ENCODE measurements around the gene AGXT.
A peak's percentile ranks its signal among the peaks of the same experiment; 100 is the strongest.

Gene AGXT
- 0 reads per million in 2 donors for total RNA-seq

DNA sequence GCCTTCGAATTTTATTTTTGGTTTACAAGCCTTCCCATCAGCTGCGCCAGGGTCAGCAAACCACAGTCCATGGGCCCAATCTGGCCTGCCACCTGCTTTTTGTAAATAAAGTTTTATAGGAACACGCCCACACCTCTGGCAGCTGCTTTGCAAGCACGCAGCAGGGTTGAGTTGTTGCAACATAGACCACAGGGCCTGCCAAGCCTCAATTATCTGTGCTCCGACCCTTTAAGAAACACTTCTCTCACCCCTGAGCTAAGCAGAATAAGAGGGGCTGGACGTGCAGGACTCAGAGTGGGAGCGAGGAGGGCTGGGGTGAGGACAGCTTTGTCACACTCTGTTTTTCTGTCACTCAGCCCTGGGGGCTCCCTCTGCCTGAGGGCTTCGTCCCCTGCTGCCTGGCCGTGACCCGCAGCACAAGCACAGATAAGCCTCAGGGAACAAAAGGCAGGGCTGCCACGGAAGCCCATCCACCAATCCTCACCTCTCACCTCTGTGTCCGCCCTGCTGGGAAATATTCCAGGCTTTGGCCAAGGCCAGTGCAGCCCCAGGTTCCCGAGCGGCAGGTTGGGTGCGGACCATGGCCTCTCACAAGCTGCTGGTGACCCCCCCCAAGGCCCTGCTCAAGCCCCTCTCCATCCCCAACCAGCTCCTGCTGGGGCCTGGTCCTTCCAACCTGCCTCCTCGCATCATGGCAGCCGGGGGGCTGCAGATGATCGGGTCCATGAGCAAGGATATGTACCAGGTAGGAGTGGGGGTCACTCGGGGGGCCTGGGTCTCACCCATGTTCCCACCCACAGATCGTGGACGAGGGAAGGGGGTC, at the start of gene AGXT:
Gene AGXT (plus strand): TSS at position 539 of the 823 bp plus-strand sequence. CDS start 42 bp downstream, at position 581.
- DNase-seq: no peak

DNA sequence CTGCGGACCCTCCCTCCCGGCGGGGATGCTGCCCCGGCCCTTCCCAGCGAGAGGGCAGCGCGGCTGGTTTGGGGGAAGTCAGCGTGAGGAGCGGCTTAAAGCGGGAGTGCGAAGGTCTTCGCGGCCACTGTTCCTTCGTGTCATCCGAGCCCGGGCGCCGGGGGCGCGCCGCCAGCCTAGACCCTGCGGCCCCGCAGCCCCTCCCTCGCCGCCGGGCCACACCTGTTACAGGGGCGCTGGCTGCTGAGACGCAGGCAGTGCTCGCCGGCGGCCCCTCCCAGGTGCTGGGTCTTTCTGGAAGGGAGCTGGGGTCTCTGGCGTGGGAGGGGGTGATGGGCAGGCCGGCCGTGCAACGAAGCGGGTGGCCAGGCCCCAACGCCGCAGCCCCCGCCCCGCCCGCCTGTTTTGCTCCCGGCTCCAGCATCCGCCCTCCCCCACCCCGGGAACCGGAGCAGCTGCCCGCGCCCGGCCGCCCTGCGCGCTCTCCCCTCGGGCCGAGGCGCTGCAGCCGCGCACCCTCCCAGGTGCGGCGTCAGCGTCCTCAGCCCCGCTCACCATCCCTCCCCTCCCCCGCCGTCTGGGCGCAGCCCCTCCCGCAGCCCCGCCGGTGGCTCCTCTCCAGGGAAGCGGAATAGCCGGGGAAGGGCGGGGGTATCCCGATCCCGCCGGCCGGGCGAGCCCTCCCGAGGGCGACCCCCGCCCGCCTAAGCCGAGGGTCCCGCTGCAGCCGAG, 49.3 kb upstream of the AGXT start:
- no peak for DNase-seq

GRCh38 chr2:240819858-240820606, 48.6 kb upstream of the AGXT start, which contains the start of gene KIF1A:
KIF1A (minus strand) TSS chr2:240820219; CDS start chr2:240797752, 22,467 bp downstream.
- no peak for DNase-seq

DNA sequence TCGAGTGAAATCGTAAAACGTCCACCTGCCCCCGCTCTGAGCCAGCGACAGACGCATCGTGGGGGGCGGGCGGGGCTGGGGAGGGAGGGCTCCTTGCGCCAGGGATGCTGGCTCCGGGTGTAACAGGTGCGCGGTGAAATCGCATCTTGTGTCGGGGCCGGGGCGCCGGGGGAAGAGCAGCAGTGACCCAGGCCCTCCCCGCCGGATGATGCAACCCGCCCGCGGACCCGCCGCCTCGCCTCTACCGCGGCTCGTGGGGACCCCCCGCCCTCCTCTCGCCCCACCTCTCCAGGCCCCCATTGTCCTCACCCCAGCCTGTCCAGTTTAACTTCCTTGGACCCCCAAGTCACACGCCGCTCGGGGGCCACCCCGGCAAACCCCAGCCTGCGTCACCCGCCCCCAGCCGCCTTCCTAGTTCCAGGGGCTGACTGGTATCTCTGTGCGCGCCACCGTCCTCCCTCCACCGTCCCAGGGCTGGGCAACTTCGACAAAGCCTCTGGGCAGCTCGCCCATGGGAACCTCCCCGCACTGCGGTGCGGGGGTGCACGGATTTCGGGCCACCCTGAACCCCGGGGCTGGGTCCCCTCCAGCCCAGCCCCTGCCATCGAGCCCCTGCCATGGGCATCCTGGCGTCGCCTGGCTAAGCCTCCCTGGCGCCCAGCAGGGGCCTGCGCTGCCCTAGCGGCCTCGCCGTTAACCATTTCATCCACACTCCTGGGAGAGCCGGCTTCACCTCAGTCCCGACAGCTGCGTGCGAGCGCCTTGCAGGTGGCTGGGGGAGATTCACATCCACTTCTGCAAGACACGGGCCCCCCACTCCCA, 47.8 kb upstream of the AGXT start:
- no peak for DNase-seq

GRCh38 chr2:240821429-240821778, 47.2 kb upstream of the AGXT start:
- no peak for DNase-seq

- DNase-seq: no peak
Measured at GRCh38 chr2:240822280-240822847, 46.3 kb upstream of the AGXT start.

DNA sequence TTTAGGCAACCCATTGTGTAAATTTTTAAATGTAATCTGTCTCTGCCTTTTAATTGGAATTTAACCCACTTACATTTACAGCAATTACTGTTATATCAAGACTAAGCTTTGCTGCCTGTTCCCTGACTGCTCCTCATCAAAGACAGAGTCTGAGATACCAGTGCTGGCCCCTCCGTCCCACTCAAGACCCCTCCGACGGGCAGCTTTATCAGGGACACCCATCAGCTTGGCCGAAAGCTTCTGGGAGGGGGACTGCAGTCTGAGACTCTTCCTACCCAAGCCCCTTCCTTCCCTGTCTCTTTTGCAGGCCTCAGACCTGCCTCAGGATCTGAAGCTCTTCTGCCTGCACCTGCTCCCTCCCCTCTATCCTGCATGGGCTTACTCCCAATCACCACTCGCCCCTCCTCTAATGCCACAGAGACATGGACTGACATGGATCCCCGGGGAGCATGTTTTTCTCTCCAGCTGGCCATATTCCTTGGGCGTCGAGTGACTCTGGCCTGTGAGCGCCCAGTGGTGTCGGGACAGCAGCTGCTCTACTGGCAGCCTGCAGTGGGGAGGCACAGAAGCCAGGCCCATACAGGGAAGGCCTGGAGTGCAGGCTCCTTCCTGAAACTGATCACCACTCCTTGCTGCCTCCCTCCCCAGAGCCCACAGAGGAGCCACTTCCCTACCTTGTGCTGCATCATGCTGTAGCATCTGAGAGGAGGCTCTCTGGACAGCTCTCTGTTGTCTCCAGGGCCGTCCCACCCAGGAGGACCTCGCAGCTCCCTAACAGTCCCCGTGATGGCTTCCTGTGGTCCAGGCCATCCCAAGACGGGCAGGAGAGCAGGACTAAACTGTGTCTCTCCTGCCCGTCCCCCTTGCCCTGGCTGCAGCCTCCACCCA, 44.9 kb upstream of the AGXT start:
- no peak for DNase-seq

DNA sequence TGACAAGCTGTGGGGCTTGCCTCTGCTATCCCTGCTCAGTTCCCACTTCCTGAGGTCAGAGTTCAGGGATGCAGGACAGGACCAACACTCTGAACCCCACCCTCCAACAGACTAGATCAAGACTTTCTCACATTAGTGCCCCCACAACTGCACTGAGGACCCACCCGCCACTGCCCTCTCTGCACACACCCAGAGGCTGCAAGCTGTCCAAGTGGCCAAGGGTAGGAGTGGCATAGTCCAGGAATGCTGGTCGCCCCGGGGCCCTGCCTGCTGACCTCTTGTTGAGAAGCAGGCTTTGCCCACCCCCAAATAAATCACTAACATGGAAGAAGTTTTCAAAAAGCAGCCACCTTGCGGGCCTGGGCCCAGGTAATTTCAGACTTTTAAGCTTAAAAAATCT, 43.1 kb upstream of the AGXT start:
- DNase-seq: no peak

DNA sequence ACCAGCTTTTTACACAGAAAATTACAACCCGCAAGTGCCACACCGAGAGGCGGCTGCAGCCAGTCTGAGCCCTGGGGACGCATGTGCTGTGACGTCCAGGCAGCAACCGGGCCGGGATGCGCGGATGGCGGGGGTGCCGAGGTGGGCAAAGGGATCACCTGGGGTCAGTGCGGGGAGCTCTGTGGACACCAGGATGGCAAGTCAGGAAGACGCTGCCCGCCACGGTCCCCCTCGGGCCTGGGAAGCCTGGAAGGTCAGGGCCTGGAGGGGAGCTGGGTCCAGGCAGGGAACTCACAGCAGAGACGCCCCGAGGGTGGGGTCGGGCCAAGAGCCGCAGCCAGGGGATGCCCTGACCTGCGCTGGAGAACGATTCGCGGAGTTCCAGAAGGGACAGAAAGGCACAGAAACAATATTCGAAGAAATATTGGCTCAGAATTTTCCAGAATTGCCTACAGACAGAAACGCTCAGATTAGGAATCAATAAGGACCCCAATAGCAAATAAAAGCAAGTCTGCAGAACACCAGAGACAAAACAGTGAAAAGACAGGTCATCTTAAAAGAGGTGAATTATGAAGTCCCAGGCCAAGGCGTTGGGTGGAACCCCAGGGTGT, 36.9 kb upstream of the AGXT start:
- DNase-seq: no peak

DNA sequence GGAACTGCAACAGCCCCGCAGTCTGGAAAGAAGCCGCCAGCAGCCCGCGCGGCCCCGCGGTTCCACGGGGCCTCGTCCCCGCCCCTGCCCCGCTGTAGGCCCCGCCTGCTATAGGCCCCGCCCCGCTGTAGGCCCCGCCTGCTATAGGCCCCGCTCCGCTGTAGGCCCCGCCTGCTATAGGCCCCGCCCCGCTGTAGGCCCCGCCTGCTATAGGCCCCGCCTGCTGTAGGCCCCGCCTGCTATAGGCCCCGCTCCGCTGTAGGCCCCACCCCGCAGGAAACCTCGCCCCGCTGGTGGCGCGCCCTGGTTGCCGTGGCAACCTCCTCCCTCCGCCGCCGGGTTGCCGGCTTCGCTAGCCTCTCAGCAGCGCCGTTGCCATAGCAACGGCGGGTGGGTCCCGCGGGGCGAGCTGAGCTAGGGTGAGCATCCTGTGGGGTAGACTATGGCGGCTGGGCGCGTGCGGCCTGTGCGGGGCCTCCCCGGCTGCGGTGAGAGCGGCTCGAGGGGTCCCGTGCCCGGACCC, 36.4 kb upstream of the AGXT start:
- DNase-seq: peak; percentile 98

GRCh38 chr2:240832921-240833494, 35.6 kb upstream of the AGXT start:
- no peak for DNase-seq

GRCh38 chr2:240833724-240834285, 34.8 kb upstream of the AGXT start:
- DNase-seq: no peak

- no peak for DNase-seq
Measured at GRCh38 chr2:240834377-240834975, 34.1 kb upstream of the AGXT start.

DNA sequence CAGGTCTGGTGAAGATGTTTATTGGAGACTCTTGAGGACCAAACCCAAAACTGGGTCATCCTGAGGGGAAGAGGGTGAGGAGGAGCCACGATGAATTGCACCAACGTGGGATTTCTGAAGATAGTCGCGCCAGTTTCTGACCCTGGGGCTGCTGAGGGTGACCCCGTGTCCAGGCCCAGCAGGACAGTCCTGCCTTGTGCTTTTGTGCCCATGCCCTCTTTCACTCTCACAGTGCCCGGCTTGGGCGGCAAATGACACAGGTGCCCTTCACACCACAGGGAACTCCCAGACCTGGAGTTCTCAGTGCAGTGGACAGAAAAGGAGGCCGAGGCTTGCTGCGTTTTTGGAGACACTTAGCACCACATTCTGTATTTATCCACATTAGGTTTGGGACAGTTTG, 33.1 kb upstream of the AGXT start:
- no peak for DNase-seq

- no peak for DNase-seq
Measured at GRCh38 chr2:240836781-240837467, 31.7 kb upstream of the AGXT start.

- no peak for DNase-seq
Measured at GRCh38 chr2:240837621-240838020, 31.0 kb upstream of the AGXT start.

DNA sequence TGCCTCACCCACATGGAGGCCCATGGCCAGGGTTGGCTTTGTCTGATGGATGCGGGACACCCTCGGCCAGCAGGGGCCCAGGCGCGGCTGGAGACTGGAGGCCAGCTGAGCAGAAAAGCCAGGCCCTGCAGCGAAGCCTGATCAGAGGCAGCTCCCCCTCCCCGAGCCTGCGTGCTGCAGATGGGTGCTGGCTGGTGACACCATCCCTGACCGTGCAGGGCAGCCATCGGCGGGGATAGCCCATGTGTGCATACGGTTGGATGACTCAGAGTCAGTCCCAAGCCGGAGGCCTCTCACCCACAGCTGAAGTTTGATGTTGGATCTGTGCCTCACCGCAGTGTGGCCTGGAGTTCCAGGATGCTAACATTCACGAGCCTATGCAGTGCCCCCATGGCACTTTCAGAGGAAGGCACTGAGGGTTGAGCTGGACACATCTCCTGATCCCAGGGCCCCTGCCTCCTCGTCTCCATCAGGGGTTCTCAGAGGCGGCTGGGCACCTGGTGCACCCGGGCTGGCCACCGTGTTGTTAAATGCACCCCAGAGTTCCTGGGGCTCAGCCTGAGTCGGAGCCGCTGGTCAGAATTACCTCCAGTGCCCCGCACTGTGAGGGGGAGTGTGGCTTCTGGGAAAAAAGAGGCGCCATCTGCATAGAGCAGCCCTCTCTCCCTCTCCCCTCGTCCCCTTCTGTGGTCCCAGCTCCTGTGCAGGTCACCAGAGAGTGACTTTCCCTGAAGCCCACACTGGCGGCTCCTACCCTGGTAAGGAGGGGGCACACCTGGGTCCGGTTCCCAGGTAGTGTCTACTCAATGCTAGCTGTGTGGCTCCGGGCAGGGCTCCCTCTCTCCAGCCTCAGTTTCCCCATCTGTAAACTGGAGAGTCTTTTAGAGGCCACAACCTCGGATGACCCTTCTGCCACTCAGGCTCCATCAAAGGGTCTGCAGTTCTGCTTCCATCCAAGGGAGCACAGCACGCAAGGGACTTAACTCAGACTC, 29.2 kb upstream of the AGXT start:
- no peak for DNase-seq

Measured in T-helper 9 cell (primary cell).